SK-N-MC (cell line): ENCODE measurements around the gene CD300E.

Source experiments
- EZH2 ChIP-seq: fragments of 200-600 bp; sonication (generic); IDR thresholded peaks from one replicate; pipeline ENCODE4 v1.6.1; 2017; ENCODE audit warnings: antibody characterized with exemption
- FOXP2 ChIP-seq: optimal IDR thresholded peaks from 2 replicates; pipeline ENCODE3; 2011; ENCODE audit warnings: mild to moderate bottlenecking, moderate library complexity; ENCODE audit not compliant: insufficient read depth; ENCODE audit errors: extremely low read length, control extremely low read depth
- POLR2AphosphoS5 ChIP-seq: IDR thresholded peaks from 2 replicates; pipeline ENCODE4 v1.6.1; 2012; ENCODE audit warnings: mild to moderate bottlenecking, low read depth, low read length, borderline replicate concordance

DNA sequence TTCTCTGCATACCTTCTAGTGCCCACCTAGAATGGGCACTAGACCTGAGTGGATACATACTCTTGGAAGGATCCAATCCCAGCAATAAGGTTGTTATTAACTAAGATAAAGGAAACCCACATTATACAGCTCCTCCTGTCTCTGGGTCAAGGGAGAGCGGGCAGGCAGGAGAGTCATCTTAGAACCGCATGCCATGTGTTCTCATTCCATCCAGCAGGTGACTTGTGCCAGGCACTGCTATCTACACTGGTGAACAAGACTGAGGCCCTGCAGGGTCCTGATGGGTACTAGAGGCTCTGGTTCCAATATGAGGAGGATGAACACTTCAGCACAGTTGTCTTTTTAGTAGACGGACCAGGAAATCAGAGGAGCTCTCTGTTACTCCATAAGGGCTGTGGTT lies 50.4 kb downstream of the CD300E start:
- TF ChIP-seq POLR2AphosphoS5: no peak
- TF ChIP-seq EZH2: no peak
- no peak for TF ChIP-seq FOXP2
